Type B pancreatic cell (in vitro differentiated cells): ENCODE results near the gene SAMD5. TPM values are rescaled to one million over a fixed set of nuclear protein-coding genes. Genes with fewer than 3 reads are reported as not detected.
A peak's percentile ranks its signal among the peaks of the same experiment; 100 is the strongest.

Source experiments
- DNase-seq: peaks from one replicate; pipeline ENCODE4 v3.0.0; 2021; ENCODE audit warnings: mixed read lengths; ENCODE audit not compliant: unreplicated experiment; ENCODE audit errors: extremely low spot score
- H3K27ac Mint-ChIP-seq: 2 replicates; pipeline ENCODE4 v1.8.0; 2021; ENCODE audit warnings: mild to moderate bottlenecking, mixed read lengths
- H3K27me3 Mint-ChIP-seq: 2 replicates; pipeline ENCODE4 v1.8.0; 2021; ENCODE audit warnings: mixed read lengths
- H3K36me3 Mint-ChIP-seq: 2 replicates; pipeline ENCODE4 v1.8.0; 2021; ENCODE audit warnings: mixed read lengths
- H3K4me1 Mint-ChIP-seq: one replicate; pipeline ENCODE4 v1.8.0; 2021; ENCODE audit warnings: mixed read lengths; ENCODE audit not compliant: unreplicated experiment
- H3K4me3 Mint-ChIP-seq: 2 replicates; pipeline ENCODE4 v1.8.0; 2021; ENCODE audit warnings: mild to moderate bottlenecking, mixed read lengths
- H3K9me3 Mint-ChIP-seq: 2 replicates; pipeline ENCODE4 v1.8.0; 2021; ENCODE audit warnings: mixed read lengths
- CTCF ChIP-seq: fragments of 200-600 bp; sonication (generic); conservative IDR thresholded peaks from 2 replicates; pipeline ENCODE4 v1.5.0; 2021; ENCODE audit warnings: antibody characterized with exemption, mild to moderate bottlenecking
- total RNA-seq: library from RNA; stranded (reverse); gene quantifications from 2 replicates; pipeline ENCODE4 v1.2.1, GENCODE V29; 2021; ENCODE audit warnings: low replicate concordance

SAMD5 gene
- total RNA-seq, 1 donor from 2014 or later: 11.5 TPM

DNA sequence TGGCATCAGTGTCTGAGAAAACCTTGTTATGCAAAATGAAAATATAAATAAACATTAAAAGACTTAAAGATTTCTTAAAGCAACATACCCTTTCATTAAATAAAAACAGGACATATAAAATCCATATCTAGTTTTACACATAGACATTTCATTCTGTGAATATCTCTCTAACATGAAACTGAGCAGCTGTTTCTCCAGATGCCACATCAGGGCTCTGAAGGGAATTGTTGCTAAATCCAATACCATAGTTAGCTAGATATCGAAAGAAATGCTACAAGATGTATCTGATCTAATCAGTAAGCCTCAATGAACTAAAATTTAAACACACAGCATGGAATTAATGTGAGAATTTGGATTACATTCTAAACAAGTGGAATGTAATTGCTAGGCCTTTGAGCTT is 74.5 kb downstream of the SAMD5 start:
- TF ChIP-seq CTCF: no peak
- no peaks in the 10 kb centered on the region for H3K4me1 Mint-ChIP-seq
- H3K36me3 Mint-ChIP-seq: peaks cover 5% of the 10 kb centered on the region
- H3K27ac Mint-ChIP-seq: no peak overlapping the region
- no peak overlapping the region for H3K4me3 Mint-ChIP-seq
- H3K9me3 Mint-ChIP-seq: no peaks in the 10 kb centered on the region
- no peak for DNase-seq
- H3K27me3 Mint-ChIP-seq: no peaks in the 10 kb centered on the region

DNA sequence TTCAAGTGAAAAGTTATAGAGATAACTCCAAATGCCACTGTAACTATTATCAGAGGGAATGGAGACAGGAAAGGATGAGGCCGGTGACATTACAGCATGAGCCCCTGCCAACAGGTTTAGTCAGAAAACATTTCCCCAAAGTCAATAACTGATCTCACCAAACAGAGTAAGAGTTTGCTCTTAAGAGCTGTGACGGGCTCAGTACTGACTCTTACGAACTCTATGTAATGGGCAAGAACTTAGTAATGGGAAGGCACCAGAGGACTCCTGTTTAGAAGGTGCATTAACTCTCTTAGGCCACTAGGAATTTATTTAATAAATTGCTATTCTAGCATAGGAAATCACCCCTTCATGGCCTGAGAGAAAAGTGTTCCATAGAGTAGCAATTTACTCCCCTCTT is 76.8 kb downstream of the SAMD5 start:
- peak; percentile 29 for TF ChIP-seq CTCF
- Mint-ChIP-seq H3K4me1 (no peaks in the 10 kb centered on the region), H3K36me3 (peaks cover 5% of the 10 kb centered on the region)

DNA sequence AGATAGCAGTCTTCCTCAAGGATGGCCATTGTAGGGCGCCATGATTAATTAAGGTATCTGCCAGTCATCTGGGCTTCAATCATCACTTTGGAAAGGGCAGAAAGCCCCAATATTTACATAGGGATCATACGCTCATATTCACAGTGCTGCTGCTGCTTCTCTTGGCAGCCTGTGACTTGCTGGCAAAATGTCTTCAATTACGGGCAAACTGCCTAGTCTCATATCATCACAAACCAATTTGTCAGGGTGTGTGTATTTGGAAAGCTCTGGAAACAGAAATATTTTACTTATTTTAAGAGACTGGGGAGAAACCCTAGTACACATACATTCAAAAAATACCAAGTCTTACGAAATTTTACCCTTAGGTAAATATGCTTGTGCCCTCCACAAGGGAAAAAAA is 77.6 kb downstream of the SAMD5 start:
- Mint-ChIP-seq H3K36me3 (peaks cover 3% of the 10 kb centered on the region), H3K4me3 (no peak overlapping the region), H3K27me3 (no peaks in the 10 kb centered on the region), H3K27ac (no peak overlapping the region), H3K9me3 (no peaks in the 10 kb centered on the region), H3K4me1 (no peaks in the 10 kb centered on the region)
- no peak for TF ChIP-seq CTCF
- no peak for DNase-seq

More for the DNA sequence above, 76.8 kb downstream of the SAMD5 start:
- Mint-ChIP-seq H3K27me3 (no peaks in the 10 kb centered on the region), H3K27ac (no peak overlapping the region), H3K9me3 (no peaks in the 10 kb centered on the region), H3K4me3 (no peak overlapping the region)
- DNase-seq: no peak

DNA sequence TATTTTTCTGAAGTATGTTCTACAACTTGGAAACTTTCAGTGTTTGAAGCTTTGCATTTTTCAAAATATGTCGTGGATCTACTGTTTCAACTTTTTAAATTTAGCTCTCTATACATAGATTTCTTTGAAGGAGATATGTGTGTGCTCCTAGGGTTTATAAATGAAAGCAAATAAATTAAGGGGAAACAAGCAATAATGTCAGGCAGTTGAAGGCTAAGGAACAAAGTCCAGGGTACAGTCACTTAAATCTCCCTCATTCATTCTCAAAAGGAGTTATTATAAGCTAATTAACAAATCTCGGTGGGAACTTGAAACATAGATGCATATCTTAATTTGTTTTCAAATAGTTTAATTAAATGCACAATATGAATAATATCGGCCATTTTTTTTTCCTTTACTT is 79.4 kb downstream of the SAMD5 start:
- TF ChIP-seq CTCF: no peak
- Mint-ChIP-seq H3K4me3 (no peak overlapping the region), H3K4me1 (no peaks in the 10 kb centered on the region), H3K36me3 (no peaks in the 10 kb centered on the region), H3K27ac (no peak overlapping the region), H3K27me3 (peaks cover 3% of the 10 kb centered on the region), H3K9me3 (no peaks in the 10 kb centered on the region)
- DNase-seq: no peak

- H3K4me3 Mint-ChIP-seq: no peak overlapping the region
- DNase-seq: no peak
- TF ChIP-seq CTCF: no peak
- H3K4me1 Mint-ChIP-seq: no peaks in the 10 kb centered on the region
- H3K27ac Mint-ChIP-seq: no peak overlapping the region
- peaks cover 3% of the 10 kb centered on the region for H3K27me3 Mint-ChIP-seq
- H3K9me3 Mint-ChIP-seq: no peaks in the 10 kb centered on the region
- H3K36me3 Mint-ChIP-seq: no peaks in the 10 kb centered on the region
These were observed 80.0 kb downstream of the SAMD5 start for GRCh38 chr6:147588469-147588868.

- Mint-ChIP-seq H3K4me1 (no peaks in the 10 kb centered on the region), H3K9me3 (no peaks in the 10 kb centered on the region), H3K27me3 (peaks cover 6% of the 10 kb centered on the region), H3K4me3 (no peak overlapping the region), H3K27ac (no peak overlapping the region), H3K36me3 (no peaks in the 10 kb centered on the region)
- no peak for TF ChIP-seq CTCF
- DNase-seq: no peak
These were observed 81.3 kb downstream of the SAMD5 start for GRCh38 chr6:147589739-147590250.
